GM13976 (cell line): Measurements from ENCODE around the gene POLE.

Source experiments
- DNase-seq: peaks from one replicate; pipeline ENCODE4 v3.0.0; 2012; ENCODE audit warnings: low spot score
- in situ Hi-C: fragments of 300-500 bp; cut with MboI; formaldehyde crosslinking; loops from one replicate; pipeline ENCODE4 v1.12.0; 2022; ENCODE audit warnings: low sequenced_read_pairs, mixed read lengths, inconsistent platforms; ENCODE audit not compliant: unreplicated experiment
- TF ChIP-seq, protein P1 (sequence below): IDR thresholded peaks from 2 replicates; pipeline ENCODE4 v1.5.1; 2012; ENCODE audit warnings: borderline replicate concordance, mild to moderate bottlenecking; ENCODE audit not compliant: insufficient read depth; ENCODE audit errors: extremely low read depth, missing control alignments, control extremely low read depth

Gene POLE

DNA sequence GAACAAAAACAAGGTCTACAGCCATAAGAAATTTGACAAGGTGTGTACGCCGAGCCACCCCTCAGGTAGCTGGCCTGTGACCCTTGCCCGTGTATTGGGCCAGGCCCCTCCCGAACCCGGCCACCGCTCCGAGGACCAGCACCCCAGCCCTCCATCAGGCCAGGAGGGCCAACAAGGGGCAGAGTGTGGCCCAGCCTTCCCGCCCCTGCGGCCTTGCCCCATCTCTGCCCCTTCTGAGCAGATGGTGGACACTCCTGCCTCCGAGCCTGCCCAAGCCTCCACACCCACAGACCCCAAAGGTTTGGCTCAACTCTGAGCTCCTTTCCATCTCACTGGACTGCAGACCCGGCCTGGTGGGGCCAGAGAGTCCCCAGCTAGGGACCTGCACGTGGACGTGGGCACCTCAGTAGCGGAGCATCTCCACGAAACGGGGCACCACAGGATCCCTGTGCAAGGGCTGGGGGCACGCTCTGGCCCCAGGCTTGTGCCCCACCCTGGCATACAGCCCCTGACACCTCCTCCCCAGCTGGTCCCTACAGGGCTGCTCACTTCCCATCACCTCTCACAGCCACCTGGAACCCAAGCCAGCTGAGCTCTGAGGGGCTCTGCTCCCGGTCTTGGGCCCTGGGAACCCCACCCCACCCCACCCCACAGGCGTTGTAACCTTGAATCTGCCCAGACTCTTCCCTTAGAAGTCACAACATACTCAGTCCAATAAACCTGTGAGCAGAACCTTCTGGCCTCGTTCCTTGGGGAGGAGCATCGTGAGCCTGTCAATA lies 65.3 kb downstream of the POLE start:
- no peak for DNase-seq
- TF ChIP-seq, protein P1, sequence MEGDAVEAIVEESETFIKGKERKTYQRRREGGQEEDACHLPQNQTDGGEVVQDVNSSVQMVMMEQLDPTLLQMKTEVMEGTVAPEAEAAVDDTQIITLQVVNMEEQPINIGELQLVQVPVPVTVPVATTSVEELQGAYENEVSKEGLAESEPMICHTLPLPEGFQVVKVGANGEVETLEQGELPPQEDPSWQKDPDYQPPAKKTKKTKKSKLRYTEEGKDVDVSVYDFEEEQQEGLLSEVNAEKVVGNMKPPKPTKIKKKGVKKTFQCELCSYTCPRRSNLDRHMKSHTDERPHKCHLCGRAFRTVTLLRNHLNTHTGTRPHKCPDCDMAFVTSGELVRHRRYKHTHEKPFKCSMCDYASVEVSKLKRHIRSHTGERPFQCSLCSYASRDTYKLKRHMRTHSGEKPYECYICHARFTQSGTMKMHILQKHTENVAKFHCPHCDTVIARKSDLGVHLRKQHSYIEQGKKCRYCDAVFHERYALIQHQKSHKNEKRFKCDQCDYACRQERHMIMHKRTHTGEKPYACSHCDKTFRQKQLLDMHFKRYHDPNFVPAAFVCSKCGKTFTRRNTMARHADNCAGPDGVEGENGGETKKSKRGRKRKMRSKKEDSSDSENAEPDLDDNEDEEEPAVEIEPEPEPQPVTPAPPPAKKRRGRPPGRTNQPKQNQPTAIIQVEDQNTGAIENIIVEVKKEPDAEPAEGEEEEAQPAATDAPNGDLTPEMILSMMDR = no peak
- in situ Hi-C loops = loop anchor here (25.0 kb wide), 1 partner anchor 210 kb away; no protein-coding TSS in a partner anchor

DNA sequence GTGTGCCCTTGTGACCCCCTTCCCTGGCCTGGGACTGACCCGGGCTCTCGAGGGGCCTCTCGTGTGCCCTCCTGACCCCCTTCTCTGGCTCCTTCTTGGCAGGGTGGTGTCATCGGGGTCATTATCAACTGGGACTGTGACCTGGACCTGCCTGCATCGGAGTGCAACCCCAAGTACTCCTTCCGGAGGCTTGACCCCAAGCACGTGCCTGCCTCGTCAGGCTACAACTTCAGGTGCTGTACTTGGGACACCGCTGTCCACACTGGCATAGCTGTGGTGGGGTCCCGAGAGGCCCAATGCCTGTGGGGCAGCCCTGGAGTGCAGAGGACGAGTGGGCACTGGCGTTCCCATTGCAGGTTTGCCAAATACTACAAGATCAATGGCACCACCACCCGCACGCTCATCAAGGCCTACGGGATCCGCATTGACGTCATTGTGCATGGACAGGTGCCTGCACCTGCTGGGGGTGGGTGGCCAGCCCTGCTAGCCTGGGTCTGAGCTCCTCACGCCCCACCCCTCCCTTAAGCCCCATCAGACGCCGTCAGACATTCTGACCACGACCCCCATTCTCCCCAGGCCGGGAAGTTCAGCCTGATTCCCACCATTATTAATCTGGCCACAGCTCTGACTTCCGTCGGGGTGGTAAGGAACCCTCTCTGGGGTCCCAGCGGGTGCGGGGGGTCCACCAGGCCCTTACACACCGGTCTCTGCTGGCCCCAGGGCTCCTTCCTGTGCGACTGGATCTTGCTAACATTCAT lies 66.1 kb downstream of the POLE start:
- TF ChIP-seq, protein P1 = no peak
- in situ Hi-C loops = loop anchor here (25.0 kb wide), 1 partner anchor 209 kb away; no protein-coding TSS in a partner anchor

DNA sequence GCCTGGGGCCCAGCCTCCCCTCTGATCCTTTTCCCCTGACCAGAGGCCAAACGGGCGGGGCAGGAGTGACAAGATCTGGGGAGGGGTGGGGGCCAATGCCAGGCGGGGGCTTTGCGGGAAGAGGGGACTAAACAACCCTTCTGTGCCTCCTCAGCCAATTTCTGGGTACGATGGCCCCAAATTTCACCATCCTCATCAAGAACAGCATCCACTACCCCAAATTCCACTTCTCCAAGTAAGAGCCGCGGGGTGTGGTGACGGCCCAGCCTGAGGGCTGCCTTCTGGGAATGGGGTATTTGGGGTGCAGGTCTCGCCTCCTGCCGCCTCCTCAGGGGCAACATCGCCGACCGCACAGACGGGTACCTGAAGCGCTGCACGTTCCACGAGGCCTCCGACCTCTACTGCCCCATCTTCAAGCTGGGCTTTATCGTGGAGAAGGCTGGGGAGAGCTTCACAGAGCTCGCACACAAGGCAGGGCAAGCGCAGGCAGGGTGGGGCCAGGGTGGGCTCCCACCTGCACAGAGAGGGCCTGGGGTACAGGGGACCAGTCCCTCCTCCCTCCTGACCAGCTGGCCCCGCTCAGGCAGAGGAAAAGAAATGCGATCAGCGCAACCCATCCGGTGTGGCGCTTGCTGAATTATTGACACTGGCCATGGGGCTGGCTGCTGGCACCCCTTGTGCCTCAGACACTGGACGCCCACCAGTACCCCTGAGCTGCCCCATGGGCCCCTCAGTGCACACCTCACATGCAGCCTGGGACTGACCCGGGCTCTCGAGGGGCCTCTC lies 66.8 kb downstream of the POLE start:
- TF ChIP-seq, protein P1 = no peak
- in situ Hi-C loops = loop anchor here (25.0 kb wide), 1 partner anchor 208 kb away; no protein-coding TSS in a partner anchor
- DNase-seq = no peak

More for the DNA sequence above, 66.1 kb downstream of the POLE start:
- no peak for DNase-seq

DNA sequence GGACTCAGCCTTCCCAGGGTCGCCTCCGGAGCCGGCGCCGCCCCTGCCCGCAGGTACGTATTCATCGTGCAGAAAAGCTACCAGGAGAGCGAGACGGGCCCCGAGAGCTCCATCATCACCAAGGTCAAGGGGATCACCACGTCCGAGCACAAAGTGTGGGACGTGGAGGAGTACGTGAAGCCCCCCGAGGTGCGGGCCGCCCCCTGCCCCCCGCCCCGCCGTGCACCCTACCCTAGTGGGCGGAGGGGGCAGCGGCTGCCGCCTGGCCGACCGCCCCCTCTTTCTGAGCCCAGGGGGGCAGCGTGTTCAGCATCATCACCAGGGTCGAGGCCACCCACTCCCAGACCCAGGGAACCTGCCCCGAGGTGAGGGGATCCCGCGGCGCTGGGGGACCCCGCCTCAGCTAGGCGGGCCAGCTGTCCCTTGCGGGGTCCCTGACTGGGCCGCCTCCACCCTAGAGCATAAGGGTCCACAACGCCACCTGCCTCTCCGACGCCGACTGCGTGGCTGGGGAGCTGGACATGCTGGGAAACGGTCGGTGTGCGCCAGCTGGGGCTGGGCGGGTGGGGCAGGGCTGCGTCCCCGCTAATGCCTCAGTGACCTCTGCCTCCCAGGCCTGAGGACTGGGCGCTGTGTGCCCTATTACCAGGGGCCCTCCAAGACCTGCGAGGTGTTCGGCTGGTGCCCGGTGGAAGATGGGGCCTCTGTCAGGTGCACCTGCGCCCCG lies 67.6 kb downstream of the POLE start:
- TF ChIP-seq, protein P1 = no peak
- DNase-seq = no peak
- in situ Hi-C loops = loop anchor here (25.0 kb wide), 1 partner anchor 207 kb away; no protein-coding TSS in a partner anchor

DNA sequence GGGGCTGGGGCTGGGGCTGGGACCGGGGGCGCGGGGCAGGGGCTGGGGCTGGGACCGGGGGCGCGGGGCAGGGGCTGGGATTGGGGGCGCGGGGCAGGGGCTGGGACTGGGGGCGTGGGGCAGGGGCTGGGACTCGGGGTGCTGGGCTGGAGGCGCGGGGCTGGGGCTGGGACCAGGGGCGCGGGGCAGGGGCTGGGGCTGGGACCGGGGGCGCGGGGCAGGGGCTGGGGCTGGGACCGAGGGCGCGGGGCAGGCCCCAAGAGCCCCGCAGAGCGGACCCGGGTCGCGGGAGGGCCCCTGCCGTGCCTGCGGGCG lies 68.1 kb downstream of the POLE start:
- in situ Hi-C loops = loop anchor here (25.0 kb wide), 1 partner anchor 207 kb away; no protein-coding TSS in a partner anchor
- DNase-seq = no peak
- TF ChIP-seq, protein P1 = no peak
